SK-N-SH (cell line): ENCODE measurements around the gene HDAC4. TPM values are rescaled to one million over a fixed set of nuclear protein-coding genes. Genes with fewer than 3 reads are reported as not detected.

Experiments
- CTCF ChIA-PET: fragments of 300-600, 350-600 bp; formaldehyde crosslinking; extraction: SDS; loops from one replicate; lab custom pipeline; 2021; lab: Yijun Ruan, JAX
- POLR2A ChIA-PET: fragments of 350-600 bp; sonication (Branson Sonifier 250); formaldehyde crosslinking; extraction: SDS; loops from one replicate; lab custom pipeline; 2020; ENCODE audit warnings: antibody characterized with exemption, inconsistent platforms; lab: Yijun Ruan, JAX
- DNase-seq: peaks from one replicate; pipeline ENCODE4 v3.0.0; 2012
- H2AFZ ChIP-seq: fragments of 200-600 bp; sonication (generic); 2 replicates; pipeline ENCODE4 v1.8.1; 2016; ENCODE audit warnings: antibody characterized with exemption, mild to moderate bottlenecking, low read depth
- H3F3A ChIP-seq: fragments of 200-600 bp; sonication (generic); replicated peaks from 2 replicates; pipeline ENCODE3; 2016; ENCODE audit warnings: antibody characterized with exemption, mild to moderate bottlenecking; ENCODE audit not compliant: insufficient read depth
- H3K27ac ChIP-seq, 2 experiments: fragments of 200-500 bp in 1 of 2; fragments of 200-600 bp in 1 of 2; sonication (Bioruptor generic) in 1 of 2; sonication (generic), shearing (Covaris generic) in 1 of 2; 2 replicates each; pipeline versions ENCODE4 v1.5.1 to v1.6.1; 2014 to 2016; ENCODE audit warnings: low read depth in 2 of 2, inconsistent platforms in 1 of 2, low read length in 1 of 2, mild to moderate bottlenecking in 1 of 2, mixed read lengths in 1 of 2
- H3K27me3 ChIP-seq: fragments of 200-600 bp; sonication (generic), shearing (Covaris generic); 2 replicates; pipeline ENCODE4 v1.6.1; 2016; ENCODE audit warnings: mixed run types; ENCODE audit not compliant: insufficient read depth
- H3K36me3 ChIP-seq, 2 experiments: fragments of 200-500 bp in 1 of 2; fragments of 200-600 bp in 1 of 2; sonication (Bioruptor generic) in 1 of 2; sonication (generic) in 1 of 2; replicated peaks in 1 of 2; 2 replicates each; pipeline versions ENCODE3 to v1.5.1; 2014 to 2016; ENCODE audit warnings: low read length in 1 of 2, mild to moderate bottlenecking in 1 of 2; ENCODE audit not compliant: insufficient read depth in 2 of 2, control insufficient read depth in 1 of 2
- H3K4me1 ChIP-seq, 2 experiments: fragments of 200-500 bp in 1 of 2; fragments of 200-600 bp in 1 of 2; sonication (Bioruptor generic) in 1 of 2; sonication (generic), shearing (Covaris generic) in 1 of 2; 2 replicates each; pipeline versions ENCODE4 v1.5.1 to v1.6.1; 2014 to 2016; ENCODE audit warnings: low read depth in 1 of 2, low read length in 1 of 2, mixed run types in 1 of 2; ENCODE audit not compliant: insufficient read depth in 2 of 2, control insufficient read depth in 1 of 2
- H3K4me2 ChIP-seq: fragments of 200-600 bp; sonication (generic), shearing (Covaris generic); 2 replicates; pipeline ENCODE4 v1.6.1; 2017; ENCODE audit warnings: mixed run types
- H3K4me3 ChIP-seq, 2 experiments: fragments of 200-500 bp in 1 of 2; fragments of 200-600 bp in 1 of 2; sonication (Bioruptor generic) in 1 of 2; sonication (generic), shearing (Covaris generic) in 1 of 2; 2 replicates each; pipeline versions ENCODE4 v1.5.1 to v1.8.1; 2014 to 2016; ENCODE audit warnings: low read depth in 2 of 2, inconsistent platforms in 1 of 2, low read length in 1 of 2, mild to moderate bottlenecking in 1 of 2, mixed read lengths in 1 of 2, moderate library complexity in 1 of 2
- H3K79me2 ChIP-seq: fragments of 200-600 bp; sonication (generic); 2 replicates; pipeline ENCODE4 v1.8.1; 2017; ENCODE audit warnings: mild to moderate bottlenecking; ENCODE audit not compliant: insufficient read depth
- H3K9ac ChIP-seq: fragments of 200-600 bp; sonication (generic); 2 replicates; pipeline ENCODE4 v1.6.1; 2017; ENCODE audit warnings: mixed run types
- H3K9me2 ChIP-seq: fragments of 200-600 bp; sonication (generic); 2 replicates; pipeline ENCODE4 v1.6.1; 2017; ENCODE audit warnings: mixed run types
- H3K9me3 ChIP-seq: fragments of 200-600 bp; sonication (generic); 2 replicates; pipeline ENCODE4 v1.6.1; 2017; ENCODE audit warnings: mixed run types, mild to moderate bottlenecking, moderate library complexity
- H4K20me1 ChIP-seq: fragments of 200-600 bp; sonication (generic); 2 replicates; pipeline ENCODE4 v1.6.1; 2017; ENCODE audit warnings: mild to moderate bottlenecking, mixed run types; ENCODE audit not compliant: insufficient read depth
- CHD2 ChIP-seq: fragments of 150-350 bp; IDR thresholded peaks from 2 replicates; pipeline ENCODE4 v1.6.1; 2018; ENCODE audit warnings: low read length; ENCODE audit not compliant: partially characterized antibody
- EZH2phosphoT487 ChIP-seq: fragments of 200-600 bp; sonication (generic); IDR thresholded peaks from 2 replicates; pipeline ENCODE4 v1.6.1; 2017; ENCODE audit warnings: low read depth, mixed run types, mild to moderate bottlenecking, antibody characterized with exemption, moderate library complexity, borderline replicate concordance
- FOXM1 ChIP-seq: IDR thresholded peaks from 2 replicates; pipeline ENCODE4 v1.4.0; 2012; ENCODE audit warnings: low read depth, mild to moderate bottlenecking
- GABPA ChIP-seq: IDR thresholded peaks from 2 replicates; pipeline ENCODE4 v1.4.0; 2012; ENCODE audit warnings: low read depth, mild to moderate bottlenecking
- GATA2 ChIP-seq: sonication (generic); formaldehyde crosslinking; IDR thresholded peaks from 2 replicates; pipeline ENCODE4 v1.5.0; 2020; ENCODE audit warnings: mild to moderate bottlenecking, missing genetic modification reagents
- MEF2A ChIP-seq: IDR thresholded peaks from 2 replicates; pipeline ENCODE4 v1.4.0; 2012; ENCODE audit warnings: low read depth, borderline replicate concordance
- MXI1 ChIP-seq: IDR thresholded peaks from 2 replicates; pipeline ENCODE4 v1.6.1; 2012; ENCODE audit warnings: mild to moderate bottlenecking, low read depth, low read length, improper control_type of control experiment
- POLR2AphosphoS5 ChIP-seq: IDR thresholded peaks from 2 replicates; pipeline ENCODE4 v1.6.1; 2012; ENCODE audit warnings: low read depth, low read length
- RAD21 ChIP-seq: IDR thresholded peaks from 2 replicates; pipeline ENCODE4 v1.6.1; 2012; ENCODE audit warnings: mild to moderate bottlenecking, low read length
- RXRA ChIP-seq: IDR thresholded peaks from 2 replicates; pipeline ENCODE4 v1.4.0; 2012; ENCODE audit warnings: low read depth, mild to moderate bottlenecking, borderline replicate concordance
- SIN3A ChIP-seq: IDR thresholded peaks from 2 replicates; pipeline ENCODE4 v1.6.1; 2012; ENCODE audit warnings: low read depth, mild to moderate bottlenecking, low read length, moderate library complexity, borderline replicate concordance
- SMC3 ChIP-seq: IDR thresholded peaks from 2 replicates; pipeline ENCODE4 v1.6.1; 2012; ENCODE audit warnings: low read depth, low read length, improper control_type of control experiment
- TCF12 ChIP-seq: IDR thresholded peaks from 2 replicates; pipeline ENCODE4 v1.4.0; 2012
- WGBS: methylation state at CpG from one replicate; pipeline ENCODE4 v1.1.6; 2017; ENCODE audit warnings: low lambda C conversion rate; 5-methylcytosine and 5-hydroxymethylcytosine counted together
- polyA plus RNA-seq, 3 experiments: library from polyadenylated mRNA; depleted of rRNA; stranded (reverse); fragments of >200 nt; gene quantifications; 2 replicates each; pipeline ENCODE4 v1.2.3, GENCODE V29; 2012
- TF ChIP-seq, protein P1 (sequence below): fragments of 150-350 bp; IDR thresholded peaks from 2 replicates; pipeline ENCODE4 v1.6.1; 2017; ENCODE audit warnings: antibody characterized with exemption, low read length, low read depth, borderline replicate concordance
- TF ChIP-seq, protein P2 (sequence below): IDR thresholded peaks from 2 replicates; pipeline ENCODE4 v1.4.0; 2012; ENCODE audit warnings: low read depth
- TF ChIP-seq, protein P3 (sequence below): IDR thresholded peaks from 2 replicates; pipeline ENCODE4 v1.6.1; 2012; ENCODE audit warnings: mild to moderate bottlenecking, low read depth, low read length, moderate library complexity
- TF ChIP-seq, protein P4 (sequence below): IDR thresholded peaks from 2 replicates; pipeline ENCODE4; 2012
- TF ChIP-seq, protein P5 (sequence below): IDR thresholded peaks from 2 replicates; pipeline ENCODE4 v1.4.0; 2012; ENCODE audit warnings: low read depth, borderline replicate concordance
- TF ChIP-seq, protein P6 (sequence below): fragments of 200-600 bp; sonication (generic); IDR thresholded peaks from 2 replicates; pipeline ENCODE4 v1.6.1; 2017; ENCODE audit warnings: antibody characterized with exemption, mild to moderate bottlenecking, moderate library complexity

The HDAC4 gene
- polyA plus RNA-seq, 1 of the 3 experiments (the other 2 are of a cell fraction): 5.5 TPM

DNA sequence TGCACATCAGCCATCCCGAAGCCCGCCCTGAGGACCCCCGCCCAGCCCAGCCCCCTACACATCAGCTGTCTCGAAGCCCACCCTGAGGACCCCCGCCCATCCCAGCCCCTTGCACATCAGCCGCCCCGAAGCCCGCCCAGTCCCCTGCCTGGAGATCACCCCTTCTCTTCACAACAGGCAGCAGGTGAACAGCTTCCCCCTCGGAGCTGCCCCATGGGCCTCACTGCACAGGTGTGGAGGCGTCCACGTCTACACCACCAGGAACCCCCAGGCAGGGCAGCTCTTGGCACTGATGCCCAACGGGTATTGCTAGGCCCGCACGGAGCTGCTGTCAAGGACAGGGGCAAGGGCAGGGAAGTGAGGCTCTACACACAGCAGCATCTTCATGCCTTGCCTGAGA is 137.6 kb downstream of the HDAC4 start:
- H4K20me1 ChIP-seq: no peaks in the 10 kb centered on the region
- no peaks in the 10 kb centered on the region for H3K9me3 ChIP-seq
- H3K79me2 ChIP-seq: peaks cover 20% of the 10 kb centered on the region; the same call in 1 of the 2 replicates
- WGBS: 96% methylated on average over 8 of the region's 14 CpGs
- H3K4me1 ChIP-seq: peaks cover 29 to 79% of the 10 kb centered on the region in 2 experiments; a peak in 2 of 4 replicates
- no peak for DNase-seq
- H2AFZ ChIP-seq: no peak overlapping the region
- no peak overlapping the region for H3K27ac ChIP-seq
- CTCF ChIA-PET: interaction anchor here (1.4 kb wide), 1 partner anchor 119 kb away, joined by 5 read pairs; no protein-coding TSS in a partner anchor
- H3K36me3 ChIP-seq: no peaks in the 10 kb centered on the region
- H3F3A ChIP-seq: no peaks in the 10 kb centered on the region
- no peak overlapping the region for H3K4me3 ChIP-seq
- no peak for TF ChIP-seq SMC3
- no peak for TF ChIP-seq TCF12
- TF ChIP-seq, protein P1, sequence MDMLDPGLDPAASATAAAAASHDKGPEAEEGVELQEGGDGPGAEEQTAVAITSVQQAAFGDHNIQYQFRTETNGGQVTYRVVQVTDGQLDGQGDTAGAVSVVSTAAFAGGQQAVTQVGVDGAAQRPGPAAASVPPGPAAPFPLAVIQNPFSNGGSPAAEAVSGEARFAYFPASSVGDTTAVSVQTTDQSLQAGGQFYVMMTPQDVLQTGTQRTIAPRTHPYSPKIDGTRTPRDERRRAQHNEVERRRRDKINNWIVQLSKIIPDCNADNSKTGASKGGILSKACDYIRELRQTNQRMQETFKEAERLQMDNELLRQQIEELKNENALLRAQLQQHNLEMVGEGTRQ: no peak
- TF ChIP-seq SIN3A: no peak
- TF ChIP-seq, protein P2, sequence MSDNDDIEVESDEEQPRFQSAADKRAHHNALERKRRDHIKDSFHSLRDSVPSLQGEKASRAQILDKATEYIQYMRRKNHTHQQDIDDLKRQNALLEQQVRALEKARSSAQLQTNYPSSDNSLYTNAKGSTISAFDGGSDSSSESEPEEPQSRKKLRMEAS: no peak
- TF ChIP-seq, protein P3, sequence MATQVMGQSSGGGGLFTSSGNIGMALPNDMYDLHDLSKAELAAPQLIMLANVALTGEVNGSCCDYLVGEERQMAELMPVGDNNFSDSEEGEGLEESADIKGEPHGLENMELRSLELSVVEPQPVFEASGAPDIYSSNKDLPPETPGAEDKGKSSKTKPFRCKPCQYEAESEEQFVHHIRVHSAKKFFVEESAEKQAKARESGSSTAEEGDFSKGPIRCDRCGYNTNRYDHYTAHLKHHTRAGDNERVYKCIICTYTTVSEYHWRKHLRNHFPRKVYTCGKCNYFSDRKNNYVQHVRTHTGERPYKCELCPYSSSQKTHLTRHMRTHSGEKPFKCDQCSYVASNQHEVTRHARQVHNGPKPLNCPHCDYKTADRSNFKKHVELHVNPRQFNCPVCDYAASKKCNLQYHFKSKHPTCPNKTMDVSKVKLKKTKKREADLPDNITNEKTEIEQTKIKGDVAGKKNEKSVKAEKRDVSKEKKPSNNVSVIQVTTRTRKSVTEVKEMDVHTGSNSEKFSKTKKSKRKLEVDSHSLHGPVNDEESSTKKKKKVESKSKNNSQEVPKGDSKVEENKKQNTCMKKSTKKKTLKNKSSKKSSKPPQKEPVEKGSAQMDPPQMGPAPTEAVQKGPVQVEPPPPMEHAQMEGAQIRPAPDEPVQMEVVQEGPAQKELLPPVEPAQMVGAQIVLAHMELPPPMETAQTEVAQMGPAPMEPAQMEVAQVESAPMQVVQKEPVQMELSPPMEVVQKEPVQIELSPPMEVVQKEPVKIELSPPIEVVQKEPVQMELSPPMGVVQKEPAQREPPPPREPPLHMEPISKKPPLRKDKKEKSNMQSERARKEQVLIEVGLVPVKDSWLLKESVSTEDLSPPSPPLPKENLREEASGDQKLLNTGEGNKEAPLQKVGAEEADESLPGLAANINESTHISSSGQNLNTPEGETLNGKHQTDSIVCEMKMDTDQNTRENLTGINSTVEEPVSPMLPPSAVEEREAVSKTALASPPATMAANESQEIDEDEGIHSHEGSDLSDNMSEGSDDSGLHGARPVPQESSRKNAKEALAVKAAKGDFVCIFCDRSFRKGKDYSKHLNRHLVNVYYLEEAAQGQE: no peak
- no peak for TF ChIP-seq RAD21
- no peak for TF ChIP-seq MEF2A
- TF ChIP-seq EZH2phosphoT487: no peak
- TF ChIP-seq GATA2: no peak
- no peak for TF ChIP-seq GABPA
- TF ChIP-seq FOXM1: no peak
- TF ChIP-seq, protein P4, sequence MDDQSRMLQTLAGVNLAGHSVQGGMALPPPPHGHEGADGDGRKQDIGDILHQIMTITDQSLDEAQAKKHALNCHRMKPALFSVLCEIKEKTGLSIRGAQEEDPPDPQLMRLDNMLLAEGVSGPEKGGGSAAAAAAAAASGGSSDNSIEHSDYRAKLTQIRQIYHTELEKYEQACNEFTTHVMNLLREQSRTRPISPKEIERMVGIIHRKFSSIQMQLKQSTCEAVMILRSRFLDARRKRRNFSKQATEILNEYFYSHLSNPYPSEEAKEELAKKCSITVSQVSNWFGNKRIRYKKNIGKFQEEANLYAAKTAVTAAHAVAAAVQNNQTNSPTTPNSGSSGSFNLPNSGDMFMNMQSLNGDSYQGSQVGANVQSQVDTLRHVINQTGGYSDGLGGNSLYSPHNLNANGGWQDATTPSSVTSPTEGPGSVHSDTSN: no peak
- TF ChIP-seq RXRA: no peak
- TF ChIP-seq, protein P5, sequence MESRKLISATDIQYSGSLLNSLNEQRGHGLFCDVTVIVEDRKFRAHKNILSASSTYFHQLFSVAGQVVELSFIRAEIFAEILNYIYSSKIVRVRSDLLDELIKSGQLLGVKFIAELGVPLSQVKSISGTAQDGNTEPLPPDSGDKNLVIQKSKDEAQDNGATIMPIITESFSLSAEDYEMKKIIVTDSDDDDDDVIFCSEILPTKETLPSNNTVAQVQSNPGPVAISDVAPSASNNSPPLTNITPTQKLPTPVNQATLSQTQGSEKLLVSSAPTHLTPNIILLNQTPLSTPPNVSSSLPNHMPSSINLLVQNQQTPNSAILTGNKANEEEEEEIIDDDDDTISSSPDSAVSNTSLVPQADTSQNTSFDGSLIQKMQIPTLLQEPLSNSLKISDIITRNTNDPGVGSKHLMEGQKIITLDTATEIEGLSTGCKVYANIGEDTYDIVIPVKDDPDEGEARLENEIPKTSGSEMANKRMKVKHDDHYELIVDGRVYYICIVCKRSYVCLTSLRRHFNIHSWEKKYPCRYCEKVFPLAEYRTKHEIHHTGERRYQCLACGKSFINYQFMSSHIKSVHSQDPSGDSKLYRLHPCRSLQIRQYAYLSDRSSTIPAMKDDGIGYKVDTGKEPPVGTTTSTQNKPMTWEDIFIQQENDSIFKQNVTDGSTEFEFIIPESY: no peak
- TF ChIP-seq POLR2AphosphoS5: no peak
- no peak for TF ChIP-seq MXI1
- TF ChIP-seq, protein P6, sequence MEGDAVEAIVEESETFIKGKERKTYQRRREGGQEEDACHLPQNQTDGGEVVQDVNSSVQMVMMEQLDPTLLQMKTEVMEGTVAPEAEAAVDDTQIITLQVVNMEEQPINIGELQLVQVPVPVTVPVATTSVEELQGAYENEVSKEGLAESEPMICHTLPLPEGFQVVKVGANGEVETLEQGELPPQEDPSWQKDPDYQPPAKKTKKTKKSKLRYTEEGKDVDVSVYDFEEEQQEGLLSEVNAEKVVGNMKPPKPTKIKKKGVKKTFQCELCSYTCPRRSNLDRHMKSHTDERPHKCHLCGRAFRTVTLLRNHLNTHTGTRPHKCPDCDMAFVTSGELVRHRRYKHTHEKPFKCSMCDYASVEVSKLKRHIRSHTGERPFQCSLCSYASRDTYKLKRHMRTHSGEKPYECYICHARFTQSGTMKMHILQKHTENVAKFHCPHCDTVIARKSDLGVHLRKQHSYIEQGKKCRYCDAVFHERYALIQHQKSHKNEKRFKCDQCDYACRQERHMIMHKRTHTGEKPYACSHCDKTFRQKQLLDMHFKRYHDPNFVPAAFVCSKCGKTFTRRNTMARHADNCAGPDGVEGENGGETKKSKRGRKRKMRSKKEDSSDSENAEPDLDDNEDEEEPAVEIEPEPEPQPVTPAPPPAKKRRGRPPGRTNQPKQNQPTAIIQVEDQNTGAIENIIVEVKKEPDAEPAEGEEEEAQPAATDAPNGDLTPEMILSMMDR: no peak
- no peak for TF ChIP-seq CHD2
- H3K9me2 ChIP-seq: no peaks in the 10 kb centered on the region
- H3K4me2 ChIP-seq: no peak overlapping the region
- H3K9ac ChIP-seq: no peak overlapping the region
- POLR2A ChIA-PET: no interaction called here
- H3K27me3 ChIP-seq: no peaks in the 10 kb centered on the region
